ENCODE data around the gene SLC25A4. TPM values are rescaled to one million over a fixed set of nuclear protein-coding genes. Genes with fewer than 3 reads are reported as not detected.
A peak's percentile ranks its signal among the peaks of the same experiment; 100 is the strongest.

Gene SLC25A4
- total RNA-seq, 1 donor from 2014 or later, result 61.5 TPM

DNA sequence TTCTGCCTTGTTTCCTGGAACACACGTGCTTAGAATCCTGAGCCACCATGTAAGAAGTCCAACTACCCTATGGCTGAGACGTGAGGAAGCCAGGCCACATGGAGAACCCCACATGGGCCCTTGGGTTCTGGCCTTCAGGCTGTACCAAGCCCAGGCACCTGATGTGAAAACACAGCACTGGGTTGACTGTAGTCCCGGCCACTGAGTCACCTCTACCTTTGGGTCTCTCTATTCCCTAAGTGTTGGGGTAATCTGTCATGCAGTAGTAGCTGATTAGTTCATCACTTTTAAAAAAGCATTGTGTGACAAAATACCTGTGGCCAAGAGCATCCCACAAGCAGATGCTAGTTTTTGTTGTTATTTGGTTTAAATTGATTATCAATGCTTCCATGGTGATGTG lies 36.4 kb downstream of the SLC25A4 start:
- TF ChIP-seq, protein P1, sequence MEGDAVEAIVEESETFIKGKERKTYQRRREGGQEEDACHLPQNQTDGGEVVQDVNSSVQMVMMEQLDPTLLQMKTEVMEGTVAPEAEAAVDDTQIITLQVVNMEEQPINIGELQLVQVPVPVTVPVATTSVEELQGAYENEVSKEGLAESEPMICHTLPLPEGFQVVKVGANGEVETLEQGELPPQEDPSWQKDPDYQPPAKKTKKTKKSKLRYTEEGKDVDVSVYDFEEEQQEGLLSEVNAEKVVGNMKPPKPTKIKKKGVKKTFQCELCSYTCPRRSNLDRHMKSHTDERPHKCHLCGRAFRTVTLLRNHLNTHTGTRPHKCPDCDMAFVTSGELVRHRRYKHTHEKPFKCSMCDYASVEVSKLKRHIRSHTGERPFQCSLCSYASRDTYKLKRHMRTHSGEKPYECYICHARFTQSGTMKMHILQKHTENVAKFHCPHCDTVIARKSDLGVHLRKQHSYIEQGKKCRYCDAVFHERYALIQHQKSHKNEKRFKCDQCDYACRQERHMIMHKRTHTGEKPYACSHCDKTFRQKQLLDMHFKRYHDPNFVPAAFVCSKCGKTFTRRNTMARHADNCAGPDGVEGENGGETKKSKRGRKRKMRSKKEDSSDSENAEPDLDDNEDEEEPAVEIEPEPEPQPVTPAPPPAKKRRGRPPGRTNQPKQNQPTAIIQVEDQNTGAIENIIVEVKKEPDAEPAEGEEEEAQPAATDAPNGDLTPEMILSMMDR (IDR thresholded peaks at IDR 0.05), result no peak
- Mint-ChIP-seq H3K27ac (ENCODE audit: unreplicated experiment) (no peak overlapping the region), H3K27me3 (ENCODE audit: low read depth) (no peaks in the 10 kb centered on the region), H3K36me3 (ENCODE audit: low read depth) (peaks cover 1% of the 10 kb centered on the region), H3K4me3 (ENCODE audit: unreplicated experiment) (no peak overlapping the region), H3K9me3 (ENCODE audit: low read depth) (no peaks in the 10 kb centered on the region), H3K4me1 (ENCODE audit: low read depth) (peaks cover 36% of the 10 kb centered on the region)
- DNase-seq (ENCODE audit: low spot score), result no peak

DNA sequence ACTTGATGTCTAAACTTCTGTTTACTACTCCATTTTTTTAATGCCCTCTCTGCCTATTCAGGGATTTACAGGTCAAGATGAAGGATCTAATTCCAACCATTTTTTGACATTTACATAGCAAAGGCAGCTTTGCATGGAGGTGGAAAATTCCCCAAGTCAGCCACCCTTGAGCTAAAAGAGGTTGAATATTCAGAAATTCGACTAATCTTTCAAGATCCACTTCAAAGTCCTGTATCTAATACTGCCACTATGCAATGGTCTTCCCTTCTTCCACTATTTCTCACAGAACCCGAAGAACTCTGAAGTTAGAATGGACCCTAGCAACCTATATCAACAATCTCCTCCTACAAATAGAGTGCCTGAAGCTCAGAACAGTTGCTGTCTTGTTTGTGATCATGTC lies 39.2 kb downstream of the SLC25A4 start:
- Mint-ChIP-seq H3K27me3 (ENCODE audit: low read depth) (no peaks in the 10 kb centered on the region), H3K36me3 (ENCODE audit: low read depth) (no peaks in the 10 kb centered on the region), H3K4me3 (ENCODE audit: unreplicated experiment) (no peak overlapping the region)

DNA sequence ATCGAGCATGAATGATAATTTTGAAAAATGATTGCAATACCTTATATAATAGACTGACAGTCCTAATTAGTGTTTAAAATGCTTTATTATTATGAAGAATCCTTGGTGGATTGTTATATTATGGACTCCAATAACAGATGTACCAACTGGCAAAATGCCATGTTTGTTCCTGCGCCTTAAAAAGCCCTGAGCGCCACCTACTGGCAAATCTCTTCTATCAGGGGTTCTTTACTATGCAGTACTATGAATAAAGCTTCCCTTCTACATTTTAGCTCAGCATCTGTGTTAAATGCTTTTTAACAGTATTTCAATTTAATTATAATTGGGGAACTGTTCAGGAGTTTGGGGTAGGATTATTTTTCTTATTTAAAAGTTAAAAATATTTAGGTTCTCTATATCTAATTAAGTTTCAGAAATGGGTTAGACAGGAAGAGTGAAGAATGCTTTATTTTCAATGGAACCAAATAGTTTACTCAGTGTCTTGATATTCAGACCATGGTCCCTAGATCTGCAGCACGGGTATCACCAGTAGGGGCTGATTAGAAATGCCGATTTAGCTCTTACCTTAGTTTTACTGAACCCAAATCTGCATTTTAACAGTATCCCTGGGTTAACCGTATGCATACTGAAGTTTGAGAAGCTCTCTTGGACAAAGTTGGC lies 40.7 kb downstream of the SLC25A4 start:
- no peaks in the 10 kb centered on the region for H3K9me3 Mint-ChIP-seq (ENCODE audit: low read depth)
- no peak overlapping the region for H3K4me3 Mint-ChIP-seq (ENCODE audit: unreplicated experiment)
- peaks cover 25% of the 10 kb centered on the region for H3K4me1 Mint-ChIP-seq (ENCODE audit: low read depth)
- TF ChIP-seq, protein P1 (IDR thresholded peaks at IDR 0.05), result peak; percentile 95
- H3K27ac Mint-ChIP-seq (ENCODE audit: unreplicated experiment), result no peak overlapping the region
- peaks cover 3% of the 10 kb centered on the region for H3K36me3 Mint-ChIP-seq (ENCODE audit: low read depth)
- no peaks in the 10 kb centered on the region for H3K27me3 Mint-ChIP-seq (ENCODE audit: low read depth)
- DNase-seq (ENCODE audit: low spot score), result no peak

More for the DNA sequence above, 39.2 kb downstream of the SLC25A4 start:
- peaks cover 25% of the 10 kb centered on the region for H3K4me1 Mint-ChIP-seq (ENCODE audit: low read depth)
- H3K27ac Mint-ChIP-seq (ENCODE audit: unreplicated experiment), result peak overlapping the region; percentile 63
- no peaks in the 10 kb centered on the region for H3K9me3 Mint-ChIP-seq (ENCODE audit: low read depth)
- no peak for DNase-seq (ENCODE audit: low spot score)
- TF ChIP-seq, protein P1 (IDR thresholded peaks at IDR 0.05), result no peak

DNA sequence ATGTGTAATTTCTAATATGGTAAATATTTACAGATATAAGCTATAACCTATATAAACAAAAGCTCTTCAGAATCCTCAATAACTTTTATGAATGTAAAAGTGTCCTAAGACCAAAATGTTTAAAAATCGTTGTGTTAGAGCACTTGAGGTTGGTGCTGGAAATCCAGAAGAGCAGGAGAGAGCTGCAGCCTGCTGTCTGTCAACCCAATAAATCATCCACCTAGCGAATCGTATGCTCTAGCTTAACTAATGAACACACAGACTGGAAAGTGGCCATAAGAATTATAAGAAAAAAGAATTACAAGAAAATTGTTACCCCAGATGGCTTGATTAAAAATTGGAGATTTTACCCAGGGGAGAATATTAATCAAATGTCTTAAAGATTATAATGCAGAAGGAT lies 43.7 kb downstream of the SLC25A4 start:
- Mint-ChIP-seq H3K4me3 (ENCODE audit: unreplicated experiment) (no peak overlapping the region), H3K27ac (ENCODE audit: unreplicated experiment) (no peak overlapping the region), H3K4me1 (ENCODE audit: low read depth) (peaks cover 13% of the 10 kb centered on the region), H3K27me3 (ENCODE audit: low read depth) (no peaks in the 10 kb centered on the region), H3K9me3 (ENCODE audit: low read depth) (no peaks in the 10 kb centered on the region), H3K36me3 (ENCODE audit: low read depth) (peaks cover 7% of the 10 kb centered on the region)
- TF ChIP-seq, protein P1 (IDR thresholded peaks at IDR 0.05), result no peak
- DNase-seq (ENCODE audit: low spot score), result no peak

DNA sequence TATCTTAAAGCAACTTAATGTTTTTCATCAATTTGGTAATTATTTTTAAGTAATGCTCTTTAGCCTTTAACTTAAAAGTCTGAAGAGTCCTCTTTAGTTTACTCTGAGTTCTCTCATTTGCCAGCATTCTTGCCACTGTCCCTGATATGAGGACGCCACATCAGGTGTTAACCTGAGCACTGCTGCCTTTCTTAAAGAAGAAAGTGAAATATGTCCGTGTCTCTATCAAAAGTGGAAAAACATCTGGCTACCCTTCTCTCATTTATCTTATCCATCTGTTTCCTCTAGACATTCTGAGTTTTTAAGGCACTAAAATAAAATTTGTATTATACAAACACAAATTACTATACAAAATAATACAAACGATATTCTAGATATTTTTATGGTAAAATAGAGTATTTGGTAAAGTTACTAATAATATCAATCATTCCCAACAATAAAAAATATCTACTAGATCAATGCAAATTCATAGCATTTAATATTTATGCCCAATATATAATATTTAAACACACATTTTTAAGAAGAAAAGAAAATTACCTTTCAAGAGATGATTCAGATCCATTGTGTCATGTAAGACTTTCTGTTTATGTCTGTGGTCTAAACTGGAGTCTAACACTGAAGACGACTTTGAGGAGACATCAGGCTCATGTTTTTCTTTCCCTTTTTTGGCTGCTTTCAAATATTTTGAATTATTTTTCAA lies 46.7 kb downstream of the SLC25A4 start:
- Mint-ChIP-seq H3K4me3 (ENCODE audit: unreplicated experiment) (no peak overlapping the region), H3K36me3 (ENCODE audit: low read depth) (peaks cover 7% of the 10 kb centered on the region), H3K27me3 (ENCODE audit: low read depth) (no peaks in the 10 kb centered on the region), H3K4me1 (ENCODE audit: low read depth) (peaks cover 9% of the 10 kb centered on the region), H3K9me3 (ENCODE audit: low read depth) (no peaks in the 10 kb centered on the region), H3K27ac (ENCODE audit: unreplicated experiment) (peak overlapping the region; percentile 51)
- TF ChIP-seq, protein P1 (IDR thresholded peaks at IDR 0.05), result no peak
- no peak for DNase-seq (ENCODE audit: low spot score)
